Measurements from ENCODE around the gene INAVA. TPM values are rescaled to one million over a fixed set of nuclear protein-coding genes. Genes with fewer than 3 reads are reported as not detected.

The INAVA gene
- total RNA-seq, 1 donor from 2014 or later, result 34.6 TPM

GRCh38 chr1:200895443-200895789 is 716 bp downstream of the INAVA start:
- TF ChIP-seq, protein P1, sequence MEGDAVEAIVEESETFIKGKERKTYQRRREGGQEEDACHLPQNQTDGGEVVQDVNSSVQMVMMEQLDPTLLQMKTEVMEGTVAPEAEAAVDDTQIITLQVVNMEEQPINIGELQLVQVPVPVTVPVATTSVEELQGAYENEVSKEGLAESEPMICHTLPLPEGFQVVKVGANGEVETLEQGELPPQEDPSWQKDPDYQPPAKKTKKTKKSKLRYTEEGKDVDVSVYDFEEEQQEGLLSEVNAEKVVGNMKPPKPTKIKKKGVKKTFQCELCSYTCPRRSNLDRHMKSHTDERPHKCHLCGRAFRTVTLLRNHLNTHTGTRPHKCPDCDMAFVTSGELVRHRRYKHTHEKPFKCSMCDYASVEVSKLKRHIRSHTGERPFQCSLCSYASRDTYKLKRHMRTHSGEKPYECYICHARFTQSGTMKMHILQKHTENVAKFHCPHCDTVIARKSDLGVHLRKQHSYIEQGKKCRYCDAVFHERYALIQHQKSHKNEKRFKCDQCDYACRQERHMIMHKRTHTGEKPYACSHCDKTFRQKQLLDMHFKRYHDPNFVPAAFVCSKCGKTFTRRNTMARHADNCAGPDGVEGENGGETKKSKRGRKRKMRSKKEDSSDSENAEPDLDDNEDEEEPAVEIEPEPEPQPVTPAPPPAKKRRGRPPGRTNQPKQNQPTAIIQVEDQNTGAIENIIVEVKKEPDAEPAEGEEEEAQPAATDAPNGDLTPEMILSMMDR (IDR thresholded peaks at IDR 0.05; ENCODE audit: unreplicated experiment), result no peak

GRCh38 chr1:200895801-200896530 is 1.3 kb downstream of the INAVA start:
- Mint-ChIP-seq H3K4me1 (peaks cover 67% of the 10 kb centered on the region), H3K36me3 (peaks cover 3% of the 10 kb centered on the region), H3K27me3 (ENCODE audit: low read depth) (no peaks in the 10 kb centered on the region), H3K4me3 (peak overlapping the region; percentile 94), H3K27ac (peak overlapping the region; percentile 99), H3K9me3 (no peaks in the 10 kb centered on the region)
- TF ChIP-seq, protein P1 (IDR thresholded peaks at IDR 0.05; ENCODE audit: unreplicated experiment), result no peak
- DNase-seq (ENCODE audit: low spot score in 2 of 2, unreplicated experiment in 2 of 2), result no peak

More at GRCh38 chr1:200895443-200895789, 716 bp downstream of the INAVA start:
- Mint-ChIP-seq H3K4me3 (peak overlapping the region; percentile 94), H3K36me3 (peaks cover 3% of the 10 kb centered on the region), H3K9me3 (no peaks in the 10 kb centered on the region), H3K27ac (peak overlapping the region; percentile 95), H3K4me1 (peaks cover 71% of the 10 kb centered on the region), H3K27me3 (ENCODE audit: low read depth) (no peaks in the 10 kb centered on the region)
- no peak for DNase-seq (ENCODE audit: low spot score in 2 of 2, unreplicated experiment in 2 of 2)

DNA sequence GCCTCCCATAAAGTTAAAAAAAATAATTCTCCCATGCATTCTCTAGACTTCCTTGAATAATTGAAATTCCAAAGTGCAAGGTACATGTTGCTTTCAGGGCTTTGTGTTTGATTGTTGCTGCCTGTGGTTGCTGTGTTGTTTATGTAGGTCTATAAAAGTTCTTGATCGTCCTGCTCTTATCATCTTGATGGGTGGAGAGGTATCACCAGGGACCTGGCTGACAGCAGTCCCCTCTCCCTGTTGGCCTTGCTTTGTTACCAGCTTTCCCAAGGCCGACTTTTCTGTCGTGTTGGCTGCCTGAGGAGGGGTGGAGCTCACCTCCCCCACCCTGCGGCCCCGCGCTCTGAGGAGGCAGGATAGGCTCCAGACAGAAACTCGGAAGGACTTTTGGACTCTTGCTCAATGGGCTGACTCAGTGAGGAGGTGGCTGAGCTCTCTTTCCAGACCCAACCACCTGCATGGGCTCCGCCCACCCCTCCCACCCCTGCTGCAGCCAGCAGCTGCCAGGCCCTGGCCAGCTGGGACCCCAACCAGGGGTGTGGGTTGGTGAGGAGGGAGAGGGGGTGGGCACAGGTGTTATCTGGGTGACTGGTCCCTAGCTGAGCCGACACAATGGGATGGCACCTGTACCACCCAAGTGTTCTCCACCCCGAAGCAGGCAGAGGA is 2.0 kb downstream of the INAVA start:
- Mint-ChIP-seq H3K9me3 (no peaks in the 10 kb centered on the region), H3K4me3 (peak overlapping the region; percentile 53), H3K27ac (peak overlapping the region; percentile 99), H3K4me1 (peaks cover 66% of the 10 kb centered on the region), H3K36me3 (peaks cover 9% of the 10 kb centered on the region), H3K27me3 (ENCODE audit: low read depth) (no peaks in the 10 kb centered on the region)
- DNase-seq (ENCODE audit: low spot score in 2 of 2, unreplicated experiment in 2 of 2), result no peak
- TF ChIP-seq, protein P1 (IDR thresholded peaks at IDR 0.05; ENCODE audit: unreplicated experiment), result no peak

DNA sequence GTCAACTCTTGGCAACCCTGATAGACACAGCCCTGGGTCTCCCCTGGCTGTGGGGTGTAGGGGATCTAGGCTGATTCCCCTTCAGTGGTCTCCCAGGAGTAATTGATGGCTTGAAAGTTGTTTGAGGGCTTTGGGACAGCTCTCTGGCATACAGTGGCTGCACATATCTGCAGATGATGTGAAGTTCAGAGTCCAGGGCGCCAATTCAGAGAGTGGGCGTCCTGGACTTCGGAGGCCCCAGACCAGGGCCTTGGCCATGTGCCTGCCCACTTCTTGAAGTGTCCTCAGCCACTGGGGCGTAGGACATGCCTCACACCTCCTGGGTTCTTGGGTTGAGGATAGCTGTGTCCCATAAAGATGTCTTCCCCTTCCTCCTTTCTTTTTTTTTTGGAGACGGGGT is 2.6 kb downstream of the INAVA start:
- Mint-ChIP-seq H3K9me3 (no peaks in the 10 kb centered on the region), H3K4me3 (peak overlapping the region; percentile 37), H3K27me3 (ENCODE audit: low read depth) (no peaks in the 10 kb centered on the region), H3K27ac (peak overlapping the region; percentile 77), H3K4me1 (peaks cover 63% of the 10 kb centered on the region), H3K36me3 (peaks cover 14% of the 10 kb centered on the region)
- TF ChIP-seq, protein P1 (IDR thresholded peaks at IDR 0.05; ENCODE audit: unreplicated experiment), result no peak
- DNase-seq (ENCODE audit: low spot score in 2 of 2, unreplicated experiment in 2 of 2), result no peak

DNA sequence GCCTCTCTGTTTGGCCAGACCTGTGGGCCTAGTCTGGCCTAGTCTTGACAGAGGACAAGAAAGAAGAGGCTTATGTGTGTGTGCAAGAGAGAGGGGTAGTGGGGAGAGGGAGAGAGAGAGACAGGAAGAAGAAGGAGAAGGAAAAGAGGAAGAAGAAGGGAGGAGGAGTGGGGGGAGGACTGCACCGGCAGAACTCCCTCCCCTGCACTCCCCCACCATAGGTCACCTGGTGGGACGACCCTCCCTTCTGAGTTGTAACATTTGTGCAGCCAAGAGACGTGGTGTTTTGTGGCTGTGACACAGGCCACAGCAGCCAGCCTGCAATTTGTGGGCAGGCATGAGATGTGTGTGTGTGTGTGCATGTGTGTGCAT is 4.3 kb downstream of the INAVA start:
- TF ChIP-seq, protein P1 (IDR thresholded peaks at IDR 0.05; ENCODE audit: unreplicated experiment), result no peak
- DNase-seq (ENCODE audit: low spot score in 2 of 2, unreplicated experiment in 2 of 2), result no peak
- Mint-ChIP-seq H3K4me3 (no peak overlapping the region), H3K36me3 (peaks cover 19% of the 10 kb centered on the region), H3K9me3 (no peaks in the 10 kb centered on the region), H3K4me1 (peaks cover 47% of the 10 kb centered on the region), H3K27me3 (ENCODE audit: low read depth) (no peaks in the 10 kb centered on the region), H3K27ac (peak overlapping the region; percentile 14)
